GM23338 (cell line): Measurements from ENCODE around the gene PRSS23. TPM values are rescaled to one million over a fixed set of nuclear protein-coding genes. Genes with fewer than 3 reads are reported as not detected.

Experiments used
- ATAC-seq: fragments of 200-7000 bp; cut with Tn5 transposase; 3 replicates; pipeline ENCODE4 v1.9.1; 2020
- DNase-seq: peaks from one replicate; pipeline ENCODE4 v3.0.0-alpha.2; 2015; ENCODE audit warnings: low spot score
- H2AFZ ChIP-seq: fragments of 200-600 bp; sonication (generic); 2 replicates; pipeline ENCODE4 v1.8.0; 2016; ENCODE audit warnings: antibody characterized with exemption, mild to moderate bottlenecking, moderate library complexity
- H3F3A ChIP-seq: fragments of 200-600 bp; sonication (generic); replicated peaks from 2 replicates; pipeline ENCODE4 v1.8.0; 2017; ENCODE audit warnings: antibody characterized with exemption, mixed run types, low read depth
- H3K27ac ChIP-seq: fragments of 200-600 bp; sonication (generic); 2 replicates; pipeline ENCODE4 v1.6.1; 2016; ENCODE audit warnings: low read depth
- H3K27me3 ChIP-seq: fragments of 200-600 bp; sonication (generic); 2 replicates; pipeline ENCODE4 v1.8.0; 2016; ENCODE audit warnings: mild to moderate bottlenecking, mixed run types, moderate library complexity; ENCODE audit not compliant: insufficient read depth
- H3K36me3 ChIP-seq: fragments of 200-600 bp; sonication (generic); 2 replicates; pipeline ENCODE4 v1.8.0; 2016; ENCODE audit warnings: mild to moderate bottlenecking; ENCODE audit not compliant: insufficient read depth
- H3K4me1 ChIP-seq: fragments of 200-600 bp; sonication (generic); 2 replicates; pipeline ENCODE4 v1.8.0; 2016; ENCODE audit warnings: mild to moderate bottlenecking, moderate library complexity; ENCODE audit not compliant: insufficient read depth
- H3K4me2 ChIP-seq: fragments of 200-600 bp; sonication (generic); 2 replicates; pipeline ENCODE4 v1.7.1; 2017; ENCODE audit warnings: mixed run types
- H3K4me3 ChIP-seq: fragments of 200-600 bp; sonication (generic); 2 replicates; pipeline ENCODE4 v1.6.1; 2016; ENCODE audit warnings: mixed run types
- H3K79me2 ChIP-seq: fragments of 200-600 bp; sonication (generic); replicated peaks from 2 replicates; pipeline ENCODE4 v1.8.0; 2017; ENCODE audit warnings: mild to moderate bottlenecking; ENCODE audit not compliant: insufficient read depth
- H3K9me2 ChIP-seq: fragments of 200-600 bp; sonication (generic); 2 replicates; pipeline ENCODE4 v1.8.0; 2017; ENCODE audit not compliant: insufficient read depth
- H4K20me1 ChIP-seq: fragments of 200-600 bp; sonication (generic); replicated peaks from 2 replicates; pipeline ENCODE4 v1.8.0; 2017; ENCODE audit warnings: mild to moderate bottlenecking; ENCODE audit not compliant: insufficient read depth
- H3K27ac Mint-ChIP-seq: 2 replicates; pipeline ENCODE4 v1.8.0; 2020; ENCODE audit warnings: inconsistent platforms, mild to moderate bottlenecking, moderate library complexity, mixed read lengths
- H3K27me3 Mint-ChIP-seq: 3 replicates; pipeline ENCODE4 v1.8.0; 2022; ENCODE audit warnings: low read depth, mild to moderate bottlenecking, moderate library complexity, mixed read lengths, inconsistent platforms; ENCODE audit not compliant: insufficient read depth, poor library complexity
- H3K36me3 Mint-ChIP-seq: 3 replicates; pipeline ENCODE4 v1.8.0; 2021; ENCODE audit warnings: low read depth, mild to moderate bottlenecking, inconsistent platforms, moderate library complexity, mixed read lengths
- H3K4me1 Mint-ChIP-seq: 3 replicates; pipeline ENCODE4 v1.8.0; 2020; ENCODE audit warnings: mild to moderate bottlenecking, inconsistent platforms, mixed read lengths
- H3K4me3 Mint-ChIP-seq: 3 replicates; pipeline ENCODE4 v1.8.0; 2021; ENCODE audit warnings: moderate library complexity, mild to moderate bottlenecking, inconsistent platforms, mixed read lengths
- H3K9me3 Mint-ChIP-seq: 3 replicates; pipeline ENCODE4 v1.8.0; 2020; ENCODE audit warnings: moderate library complexity, mild to moderate bottlenecking, inconsistent platforms, mixed read lengths
- CREB1 ChIP-seq: fragments of 250-450 bp; sonication (Bioruptor Pico); IDR thresholded peaks from 2 replicates; pipeline ENCODE4 v1.5.0; 2020; ENCODE audit warnings: low read depth, mild to moderate bottlenecking, moderate library complexity
- ETS1 ChIP-seq: IDR thresholded peaks from 2 replicates; pipeline ENCODE4 v1.6.1; 2016; ENCODE audit warnings: antibody characterized with exemption
- EZH2 ChIP-seq: fragments of 200-600 bp; sonication (generic); IDR thresholded peaks from one replicate; pipeline ENCODE4 v1.8.0; 2017; ENCODE audit warnings: antibody characterized with exemption, mild to moderate bottlenecking, low read depth; ENCODE audit not compliant: unreplicated experiment
- EZH2phosphoT487 ChIP-seq: fragments of 200-600 bp; sonication (generic); IDR thresholded peaks from one replicate; pipeline ENCODE4 v1.8.1; 2018; ENCODE audit warnings: antibody characterized with exemption; ENCODE audit not compliant: unreplicated experiment
- POLR2AphosphoS5 ChIP-seq: IDR thresholded peaks from 2 replicates; pipeline ENCODE4 v1.6.1; 2016; ENCODE audit warnings: antibody characterized with exemption, low read depth
- REST ChIP-seq: IDR thresholded peaks from one replicate; pipeline ENCODE4 v1.6.1; 2018; ENCODE audit warnings: antibody characterized with exemption; ENCODE audit not compliant: unreplicated experiment
- ZNF114 ChIP-seq: fragments of 250-450 bp; sonication (Bioruptor Pico); IDR thresholded peaks from 2 replicates; pipeline ENCODE4 v1.5.0; 2020; ENCODE audit warnings: mild to moderate bottlenecking, moderate library complexity
- ZNF331 ChIP-seq: fragments of 250-450 bp; sonication (Bioruptor Pico); IDR thresholded peaks from 2 replicates; pipeline ENCODE4 v1.5.0; 2020; ENCODE audit warnings: low read depth, mild to moderate bottlenecking, moderate library complexity
- polyA plus RNA-seq: library from polyadenylated mRNA; unstranded; fragments of >200 nt; fragmentation: Nextera tagmentation; extraction: Ambion mirVana; gene quantifications from 2 replicates; pipeline ENCODE4 v1.2.1, GENCODE V29; 2016
- total RNA-seq: library from RNA; depleted of rRNA; stranded (reverse); fragments of >200 nt; shearing (Covaris generic); gene quantifications from 2 replicates; pipeline ENCODE4 v1.2.3, GENCODE V29; 2014
- TF ChIP-seq, protein P1 (sequence below): fragments of 250-450 bp; sonication (Bioruptor Pico); IDR thresholded peaks from 2 replicates; pipeline ENCODE4 v1.5.0; 2020; ENCODE audit warnings: mild to moderate bottlenecking, moderate library complexity

Gene PRSS23
- total and polyA plus RNA-seq, 2 experiments from 2014 or later, result 3.9 to 4.7 TPM

- DNase-seq (no peak), ATAC-seq (no peak)
- no peaks in the 10 kb centered on the region for H3K36me3 Mint-ChIP-seq
- peaks cover 2% of the 10 kb centered on the region for H3K27me3 Mint-ChIP-seq
- Histone ChIP-seq H3K9me2 (no peaks in the 10 kb centered on the region), H3K4me3 (no peak overlapping the region), H2AFZ (no peak overlapping the region), H3K27ac (no peak overlapping the region), H4K20me1 (no peaks in the 10 kb centered on the region), H3F3A (no peaks in the 10 kb centered on the region), H3K79me2 (no peaks in the 10 kb centered on the region), H3K4me1 (no peaks in the 10 kb centered on the region), H3K27me3 (no peaks in the 10 kb centered on the region), H3K36me3 (no peaks in the 10 kb centered on the region), H3K4me2 (no peak overlapping the region)
- H3K4me3 Mint-ChIP-seq, result no peak overlapping the region
- H3K27ac Mint-ChIP-seq, result no peak overlapping the region
- no peaks in the 10 kb centered on the region for H3K4me1 Mint-ChIP-seq
- no peaks in the 10 kb centered on the region; the same call in 2 of the 3 replicates for H3K9me3 Mint-ChIP-seq
- no peak for TF ChIP-seq CREB1 (CRISPR knock-in tag)
- no peak for TF ChIP-seq POLR2AphosphoS5
- TF ChIP-seq, protein P1, sequence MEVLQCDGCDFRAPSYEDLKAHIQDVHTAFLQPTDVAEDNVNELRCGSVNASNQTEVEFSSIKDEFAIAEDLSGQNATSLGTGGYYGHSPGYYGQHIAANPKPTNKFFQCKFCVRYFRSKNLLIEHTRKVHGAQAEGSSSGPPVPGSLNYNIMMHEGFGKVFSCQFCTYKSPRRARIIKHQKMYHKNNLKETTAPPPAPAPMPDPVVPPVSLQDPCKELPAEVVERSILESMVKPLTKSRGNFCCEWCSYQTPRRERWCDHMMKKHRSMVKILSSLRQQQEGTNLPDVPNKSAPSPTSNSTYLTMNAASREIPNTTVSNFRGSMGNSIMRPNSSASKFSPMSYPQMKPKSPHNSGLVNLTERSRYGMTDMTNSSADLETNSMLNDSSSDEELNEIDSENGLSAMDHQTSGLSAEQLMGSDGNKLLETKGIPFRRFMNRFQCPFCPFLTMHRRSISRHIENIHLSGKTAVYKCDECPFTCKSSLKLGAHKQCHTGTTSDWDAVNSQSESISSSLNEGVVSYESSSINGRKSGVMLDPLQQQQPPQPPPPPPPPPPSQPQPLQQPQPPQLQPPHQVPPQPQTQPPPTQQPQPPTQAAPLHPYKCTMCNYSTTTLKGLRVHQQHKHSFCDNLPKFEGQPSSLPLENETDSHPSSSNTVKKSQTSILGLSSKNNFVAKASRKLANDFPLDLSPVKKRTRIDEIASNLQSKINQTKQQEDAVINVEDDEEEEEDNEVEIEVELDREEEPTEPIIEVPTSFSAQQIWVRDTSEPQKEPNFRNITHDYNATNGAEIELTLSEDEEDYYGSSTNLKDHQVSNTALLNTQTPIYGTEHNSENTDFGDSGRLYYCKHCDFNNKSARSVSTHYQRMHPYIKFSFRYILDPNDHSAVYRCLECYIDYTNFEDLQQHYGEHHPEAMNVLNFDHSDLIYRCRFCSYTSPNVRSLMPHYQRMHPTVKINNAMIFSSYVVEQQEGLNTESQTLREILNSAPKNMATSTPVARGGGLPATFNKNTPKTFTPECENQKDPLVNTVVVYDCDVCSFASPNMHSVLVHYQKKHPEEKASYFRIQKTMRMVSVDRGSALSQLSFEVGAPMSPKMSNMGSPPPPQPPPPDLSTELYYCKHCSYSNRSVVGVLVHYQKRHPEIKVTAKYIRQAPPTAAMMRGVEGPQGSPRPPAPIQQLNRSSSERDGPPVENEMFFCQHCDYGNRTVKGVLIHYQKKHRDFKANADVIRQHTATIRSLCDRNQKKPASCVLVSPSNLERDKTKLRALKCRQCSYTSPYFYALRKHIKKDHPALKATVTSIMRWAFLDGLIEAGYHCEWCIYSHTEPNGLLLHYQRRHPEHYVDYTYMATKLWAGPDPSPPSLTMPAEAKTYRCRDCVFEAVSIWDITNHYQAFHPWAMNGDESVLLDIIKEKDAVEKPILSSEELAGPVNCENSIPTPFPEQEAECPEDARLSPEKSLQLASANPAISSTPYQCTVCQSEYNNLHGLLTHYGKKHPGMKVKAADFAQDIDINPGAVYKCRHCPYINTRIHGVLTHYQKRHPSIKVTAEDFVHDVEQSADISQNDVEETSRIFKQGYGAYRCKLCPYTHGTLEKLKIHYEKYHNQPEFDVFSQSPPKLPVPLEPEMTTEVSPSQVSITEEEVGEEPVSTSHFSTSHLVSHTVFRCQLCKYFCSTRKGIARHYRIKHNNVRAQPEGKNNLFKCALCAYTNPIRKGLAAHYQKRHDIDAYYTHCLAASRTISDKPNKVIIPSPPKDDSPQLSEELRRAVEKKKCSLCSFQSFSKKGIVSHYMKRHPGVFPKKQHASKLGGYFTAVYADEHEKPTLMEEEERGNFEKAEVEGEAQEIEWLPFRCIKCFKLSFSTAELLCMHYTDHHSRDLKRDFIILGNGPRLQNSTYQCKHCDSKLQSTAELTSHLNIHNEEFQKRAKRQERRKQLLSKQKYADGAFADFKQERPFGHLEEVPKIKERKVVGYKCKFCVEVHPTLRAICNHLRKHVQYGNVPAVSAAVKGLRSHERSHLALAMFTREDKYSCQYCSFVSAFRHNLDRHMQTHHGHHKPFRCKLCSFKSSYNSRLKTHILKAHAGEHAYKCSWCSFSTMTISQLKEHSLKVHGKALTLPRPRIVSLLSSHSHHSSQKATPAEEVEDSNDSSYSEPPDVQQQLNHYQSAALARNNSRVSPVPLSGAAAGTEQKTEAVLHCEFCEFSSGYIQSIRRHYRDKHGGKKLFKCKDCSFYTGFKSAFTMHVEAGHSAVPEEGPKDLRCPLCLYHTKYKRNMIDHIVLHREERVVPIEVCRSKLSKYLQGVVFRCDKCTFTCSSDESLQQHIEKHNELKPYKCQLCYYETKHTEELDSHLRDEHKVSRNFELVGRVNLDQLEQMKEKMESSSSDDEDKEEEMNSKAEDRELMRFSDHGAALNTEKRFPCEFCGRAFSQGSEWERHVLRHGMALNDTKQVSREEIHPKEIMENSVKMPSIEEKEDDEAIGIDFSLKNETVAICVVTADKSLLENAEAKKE (CRISPR knock-in tag), result no peak
- no peak for TF ChIP-seq EZH2phosphoT487
- no peak for TF ChIP-seq ZNF114 (CRISPR knock-in tag)
Measured at GRCh38 chr11:86755146-86755545, 45.2 kb upstream of the PRSS23 start.

GRCh38 chr11:86758171-86758570 lies 42.2 kb upstream of the PRSS23 start:
- no peak for DNase-seq
- no peaks in the 10 kb centered on the region for H3K36me3 Mint-ChIP-seq
- H3K9me3 Mint-ChIP-seq, result no peaks in the 10 kb centered on the region; the same call in 2 of the 3 replicates
- Histone ChIP-seq H3K36me3 (no peaks in the 10 kb centered on the region), H3K4me2 (no peak overlapping the region), H3K9me2 (no peaks in the 10 kb centered on the region), H3K79me2 (no peaks in the 10 kb centered on the region), H2AFZ (no peak overlapping the region), H3F3A (no peaks in the 10 kb centered on the region), H3K27me3 (no peaks in the 10 kb centered on the region), H3K27ac (no peak overlapping the region), H4K20me1 (no peaks in the 10 kb centered on the region), H3K4me3 (no peak overlapping the region), H3K4me1 (no peaks in the 10 kb centered on the region)
- H3K27ac Mint-ChIP-seq, result no peak overlapping the region
- H3K27me3 Mint-ChIP-seq, result no peaks in the 10 kb centered on the region
- no peaks in the 10 kb centered on the region for H3K4me1 Mint-ChIP-seq
- ATAC-seq, result no peak
- no peak overlapping the region for H3K4me3 Mint-ChIP-seq
- TF ChIP-seq ETS1 (no peak), REST (no peak), EZH2 (no peak), ZNF331 (CRISPR knock-in tag) (no peak)
